ENCODE data around the gene HES5. TPM values are rescaled to one million over a fixed set of nuclear protein-coding genes. Genes with fewer than 3 reads are reported as not detected.

The HES5 gene
- total and polyA plus RNA-seq, 8 donors: 0.07 to 0.25 (median 0.15) TPM; not detected in 4

- WGBS, 2 donors: 90 to 92% methylated on average over 45 of the region's 45 CpGs
- Histone ChIP-seq H3K9me3 (no peaks in the 10 kb centered on the region), H3K4me1 (no peaks in the 10 kb centered on the region), H3K27ac (no peak overlapping the region), H3K36me3 (peaks cover 19 to 90% (median 56%) of the 10 kb centered on the region in 3 donors), H3K4me3 (no peak overlapping the region), H3K27me3 (no peaks in the 10 kb centered on the region)
- no peak for FAIRE-seq
- no peak for ATAC-seq
- DNase-seq: no peak
- TF ChIP-seq CTCF (IDR thresholded peaks at IDR 0.05): no peak
- intact Hi-C loops (cut with DNase I): no loop called here
Observed at GRCh38 chr1:2514863-2515762, 14.9 kb downstream of the HES5 start.

- no peak for TF ChIP-seq CTCF (IDR thresholded peaks at IDR 0.05)
- Histone ChIP-seq H3K9me3 (no peaks in the 10 kb centered on the region), H3K27ac (no peak overlapping the region), H3K27me3 (no peaks in the 10 kb centered on the region), H3K36me3 (peaks cover 21 to 90% (median 61%) of the 10 kb centered on the region in 3 donors), H3K4me3 (no peak overlapping the region), H3K4me1 (no peaks in the 10 kb centered on the region)
- intact Hi-C loops (cut with DNase I): no loop called here
- ATAC-seq (no peak), FAIRE-seq (no peak), DNase-seq (no peak)
- WGBS, 2 donors: 95 to 97% methylated on average over 39 to 43 of the region's 43 CpGs
Observed at GRCh38 chr1:2513939-2514652, 16.0 kb downstream of the HES5 start.

GRCh38 chr1:2512862-2513421 lies 17.1 kb downstream of the HES5 start:
- FAIRE-seq (no peak), DNase-seq (no peak), ATAC-seq (peak in 1 of 4 donors; percentile 6)
- Histone ChIP-seq H3K4me1 (no peaks in the 10 kb centered on the region), H3K27me3 (no peaks in the 10 kb centered on the region), H3K9me3 (no peaks in the 10 kb centered on the region), H3K27ac (no peak overlapping the region), H3K4me3 (no peak overlapping the region), H3K36me3 (peaks cover 14 to 83% (median 53%) of the 10 kb centered on the region in 3 donors)
- intact Hi-C loops (cut with DNase I): no loop called here
- no peak for TF ChIP-seq CTCF (IDR thresholded peaks at IDR 0.05)
- 94 to 96% methylated on average over 31 of the region's 31 CpGs for WGBS, 2 donors

- ATAC-seq (no peak), DNase-seq (no peak), FAIRE-seq (no peak)
- TF ChIP-seq CTCF (IDR thresholded peaks at IDR 0.05): no peak
- 93 to 96% methylated on average over 27 of the region's 27 CpGs for WGBS, 2 donors
- intact Hi-C loops (cut with DNase I): no loop called here
- no peak overlapping the region for H3K4me3 ChIP-seq
- H3K9me3 ChIP-seq: no peaks in the 10 kb centered on the region
- no peaks in the 10 kb centered on the region for H3K27me3 ChIP-seq
- no peaks in the 10 kb centered on the region for H3K4me1 ChIP-seq
- peaks cover 6 to 64% (median 41%) of the 10 kb centered on the region in 3 donors for H3K36me3 ChIP-seq
- H3K27ac ChIP-seq: no peak overlapping the region
Observed at GRCh38 chr1:2510366-2511155, 19.5 kb downstream of the HES5 start.
